NCI-H2227 (cell line): ENCODE measurements around the gene XKR8.
A peak's percentile ranks its signal among the peaks of the same experiment; 100 is the strongest.

Source experiments
- DNase-seq: peaks from one replicate; lab custom pipeline; 2025; ENCODE audit not compliant: unreplicated experiment; lab: John Stamatoyannopoulos, UW

Gene XKR8

GRCh38 chr1:27955076-27955475, 4.7 kb upstream of the XKR8 start:
- no peak for DNase-seq

GRCh38 chr1:27956761-27957160, 3.0 kb upstream of the XKR8 start:
- DNase-seq, result no peak

- DNase-seq, result no peak
These were observed 2.1 kb upstream of the XKR8 start for GRCh38 chr1:27957655-27958054.

GRCh38 chr1:27958513-27958912, 1.3 kb upstream of the XKR8 start:
- no peak for DNase-seq

GRCh38 chr1:27960762-27961645, 1.2 kb downstream of the XKR8 start:
- DNase-seq, result no peak

- DNase-seq, result no peak
These were observed 2.0 kb downstream of the XKR8 start for GRCh38 chr1:27961646-27962221.

- DNase-seq, result no peak
These were observed 3.6 kb downstream of the XKR8 start for GRCh38 chr1:27963393-27963792.

- no peak for DNase-seq
These were observed 6.8 kb downstream of the XKR8 start for GRCh38 chr1:27966402-27967105.

- DNase-seq, result no peak
These were observed 7.5 kb downstream of the XKR8 start for GRCh38 chr1:27967106-27967883.

GRCh38 chr1:27967884-27968466, 8.2 kb downstream of the XKR8 start:
- no peak for DNase-seq

- no peak for DNase-seq
These were observed 8.9 kb downstream of the XKR8 start for GRCh38 chr1:27968692-27969091.

- no peak for DNase-seq
These were observed 10.6 kb downstream of the XKR8 start for GRCh38 chr1:27970401-27970800.

GRCh38 chr1:27971674-27972073, 11.9 kb downstream of the XKR8 start:
- DNase-seq, result peak; percentile 97

- peak; percentile 76 for DNase-seq
These were observed 12.4 kb downstream of the XKR8 start for GRCh38 chr1:27972141-27972540.

GRCh38 chr1:27973771-27974416, 14.1 kb downstream of the XKR8 start:
- no peak for DNase-seq

- DNase-seq, result no peak
These were observed 14.6 kb downstream of the XKR8 start for GRCh38 chr1:27974417-27974781.

- peak; percentile 63 for DNase-seq
These were observed 19.5 kb downstream of the XKR8 start for GRCh38 chr1:27979151-27979858.

- DNase-seq, result no peak
These were observed 20.1 kb downstream of the XKR8 start for GRCh38 chr1:27979859-27980201.

- DNase-seq, result no peak
These were observed 20.6 kb downstream of the XKR8 start for GRCh38 chr1:27980216-27980845.
